NB4 (cell line): ENCODE data around the gene MOXD1.

Experiments used
- DNase-seq: peaks from one replicate; pipeline ENCODE4 v3.0.0; 2010; ENCODE audit warnings: low read depth
- H3K4me3 ChIP-seq: one replicate; pipeline ENCODE4 v1.5.1; 2011; ENCODE audit warnings: mild to moderate bottlenecking, low read depth, low read length, moderate library complexity
- CTCF ChIP-seq: IDR thresholded peaks from one replicate; pipeline ENCODE4 v1.5.1; 2012; ENCODE audit warnings: low read depth, low read length
- MAX ChIP-seq: IDR thresholded peaks from 2 replicates; pipeline ENCODE4 v1.6.1; 2011; ENCODE audit warnings: low read depth, low read length
- MYC ChIP-seq: IDR thresholded peaks from 2 replicates; pipeline ENCODE4 v1.6.1; 2011; ENCODE audit warnings: low read depth, low read length
- POLR2A ChIP-seq: IDR thresholded peaks from 2 replicates; pipeline ENCODE4 v1.6.1; 2011; ENCODE audit warnings: mild to moderate bottlenecking; ENCODE audit not compliant: insufficient read length; ENCODE audit errors: extremely low read depth

The MOXD1 gene

GRCh38 chr6:132430110-132430509, 28.8 kb upstream of the MOXD1 start:
- H3K4me3 ChIP-seq: no peak overlapping the region
- TF ChIP-seq MAX: no peak
- no peak for TF ChIP-seq MYC
- no peak for TF ChIP-seq CTCF
- no peak for TF ChIP-seq POLR2A
- no peak for DNase-seq

GRCh38 chr6:132425176-132425575, 23.9 kb upstream of the MOXD1 start:
- TF ChIP-seq MYC (no peak), CTCF (no peak), MAX (no peak), POLR2A (no peak)
- no peak overlapping the region for H3K4me3 ChIP-seq
- DNase-seq: no peak

- DNase-seq: no peak
Observed at GRCh38 chr6:132423839-132424238, 22.6 kb upstream of the MOXD1 start.

GRCh38 chr6:132418235-132418965, 17.1 kb upstream of the MOXD1 start:
- no peak for DNase-seq
- no peak overlapping the region for H3K4me3 ChIP-seq
- TF ChIP-seq POLR2A (no peak), MAX (no peak), MYC (no peak), CTCF (no peak)

More at GRCh38 chr6:132423839-132424238, 22.6 kb upstream of the MOXD1 start:
- no peak for TF ChIP-seq MAX
- TF ChIP-seq CTCF: no peak
- TF ChIP-seq MYC: no peak
- no peak for TF ChIP-seq POLR2A
- H3K4me3 ChIP-seq: no peak overlapping the region

- DNase-seq: no peak
- TF ChIP-seq MYC (no peak), CTCF (no peak), MAX (no peak), POLR2A (no peak)
Observed at GRCh38 chr6:132414761-132415160, 13.5 kb upstream of the MOXD1 start.

GRCh38 chr6:132414322-132414721, 13.0 kb upstream of the MOXD1 start:
- no peak overlapping the region for H3K4me3 ChIP-seq
- TF ChIP-seq CTCF: no peak
- TF ChIP-seq MYC: no peak
- TF ChIP-seq POLR2A: no peak
- TF ChIP-seq MAX: no peak
- DNase-seq: no peak

More at GRCh38 chr6:132414761-132415160, 13.5 kb upstream of the MOXD1 start:
- H3K4me3 ChIP-seq: no peak overlapping the region
